Prostate gland (tissue), 2 donors: ENCODE measurements around the gene TPGS1.

ENCODE experiments used
- POLR2A ChIP-seq: fragments of 450-650 bp; IDR thresholded peaks from one replicate; pipeline ENCODE4 v1.6.1; 2016; ENCODE audit warnings: antibody characterized with exemption, mild to moderate bottlenecking
- POLR2AphosphoS5 ChIP-seq: sonication (generic); formaldehyde crosslinking; IDR thresholded peaks from one replicate; pipeline ENCODE4 v1.6.1; 2017; ENCODE audit warnings: antibody characterized with exemption
- TF ChIP-seq, protein P1 (sequence below), 4 experiments: fragments of 200-600 bp in 2 of 4; fragments of 450-650 bp in 2 of 4; sonication (generic) in 2 of 4; IDR thresholded peaks; 1 replicate in 3 of 4; 2 replicates in 1 of 4; pipeline ENCODE4 v1.5.1; 2016 to 2019; ENCODE audit warnings: antibody characterized with exemption in 4 of 4, mild to moderate bottlenecking in 2 of 4, moderate library complexity in 2 of 4

DNA sequence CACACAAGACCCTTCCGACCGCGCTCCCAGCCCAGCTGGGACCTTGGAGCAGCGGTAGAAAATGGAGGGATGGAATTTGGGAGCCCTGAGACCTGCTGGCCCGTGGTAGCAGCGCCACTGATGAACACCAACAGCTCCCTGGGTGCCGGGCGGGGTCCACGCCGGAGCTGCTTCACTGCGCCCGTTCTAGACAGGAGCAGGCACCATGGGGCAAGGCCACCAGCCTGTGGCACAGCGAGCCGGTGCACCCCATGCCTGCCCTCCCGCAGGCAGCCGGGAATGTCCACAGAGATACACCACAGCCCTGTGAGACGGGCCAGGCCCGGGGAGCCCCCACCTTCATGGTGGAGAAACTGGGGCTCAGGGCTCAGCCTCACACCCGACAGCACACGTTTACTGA, 36.6 kb upstream of the TPGS1 start:
- TF ChIP-seq, protein P1, sequence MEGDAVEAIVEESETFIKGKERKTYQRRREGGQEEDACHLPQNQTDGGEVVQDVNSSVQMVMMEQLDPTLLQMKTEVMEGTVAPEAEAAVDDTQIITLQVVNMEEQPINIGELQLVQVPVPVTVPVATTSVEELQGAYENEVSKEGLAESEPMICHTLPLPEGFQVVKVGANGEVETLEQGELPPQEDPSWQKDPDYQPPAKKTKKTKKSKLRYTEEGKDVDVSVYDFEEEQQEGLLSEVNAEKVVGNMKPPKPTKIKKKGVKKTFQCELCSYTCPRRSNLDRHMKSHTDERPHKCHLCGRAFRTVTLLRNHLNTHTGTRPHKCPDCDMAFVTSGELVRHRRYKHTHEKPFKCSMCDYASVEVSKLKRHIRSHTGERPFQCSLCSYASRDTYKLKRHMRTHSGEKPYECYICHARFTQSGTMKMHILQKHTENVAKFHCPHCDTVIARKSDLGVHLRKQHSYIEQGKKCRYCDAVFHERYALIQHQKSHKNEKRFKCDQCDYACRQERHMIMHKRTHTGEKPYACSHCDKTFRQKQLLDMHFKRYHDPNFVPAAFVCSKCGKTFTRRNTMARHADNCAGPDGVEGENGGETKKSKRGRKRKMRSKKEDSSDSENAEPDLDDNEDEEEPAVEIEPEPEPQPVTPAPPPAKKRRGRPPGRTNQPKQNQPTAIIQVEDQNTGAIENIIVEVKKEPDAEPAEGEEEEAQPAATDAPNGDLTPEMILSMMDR (IDR thresholded peaks at IDR 0.05), result no peak
- TF ChIP-seq POLR2AphosphoS5 (no peak), POLR2A (no peak)
